ENCODE results near the gene EYA2. TPM values are rescaled to one million over a fixed set of nuclear protein-coding genes. Genes with fewer than 3 reads are reported as not detected.
"Not testable (repeated sequence)": the region's sequence is repeated elsewhere in the genome, so short reads cannot be mapped to it uniquely, and the experiment has no call there.

EYA2 gene, protein sequence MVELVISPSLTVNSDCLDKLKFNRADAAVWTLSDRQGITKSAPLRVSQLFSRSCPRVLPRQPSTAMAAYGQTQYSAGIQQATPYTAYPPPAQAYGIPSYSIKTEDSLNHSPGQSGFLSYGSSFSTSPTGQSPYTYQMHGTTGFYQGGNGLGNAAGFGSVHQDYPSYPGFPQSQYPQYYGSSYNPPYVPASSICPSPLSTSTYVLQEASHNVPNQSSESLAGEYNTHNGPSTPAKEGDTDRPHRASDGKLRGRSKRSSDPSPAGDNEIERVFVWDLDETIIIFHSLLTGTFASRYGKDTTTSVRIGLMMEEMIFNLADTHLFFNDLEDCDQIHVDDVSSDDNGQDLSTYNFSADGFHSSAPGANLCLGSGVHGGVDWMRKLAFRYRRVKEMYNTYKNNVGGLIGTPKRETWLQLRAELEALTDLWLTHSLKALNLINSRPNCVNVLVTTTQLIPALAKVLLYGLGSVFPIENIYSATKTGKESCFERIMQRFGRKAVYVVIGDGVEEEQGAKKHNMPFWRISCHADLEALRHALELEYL
- 2.7 TPM for polyA plus RNA-seq (ENCODE audit: insufficient read length)

DNA sequence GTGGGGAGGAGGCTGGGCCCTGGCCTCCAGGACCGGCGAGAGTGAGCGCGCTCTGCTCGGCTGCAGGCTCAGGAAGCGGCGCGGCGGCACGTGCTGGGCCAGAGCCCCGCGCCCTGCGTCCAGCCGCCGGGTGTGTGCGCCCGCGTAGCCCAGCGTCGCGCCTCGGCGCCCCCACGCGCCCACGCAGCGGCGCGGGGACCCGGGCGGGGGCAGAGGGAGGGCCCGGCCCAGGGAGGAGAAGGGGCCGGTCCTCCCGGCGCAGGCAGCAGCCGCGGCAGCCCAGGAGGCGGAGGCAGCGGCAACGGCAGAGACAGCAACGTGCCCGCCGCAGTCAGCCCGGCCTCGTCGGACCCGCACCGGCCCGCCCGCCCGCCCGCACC lies at the start of gene EYA2:
TSS of gene EYA2 (plus strand) at position 265 of the 380 bp plus-strand sequence. CDS start 95,168 bp downstream, outside the sequence.
- no peak for DNase-seq

GRCh38 chr20:46844965-46845364 lies 49.7 kb upstream of the EYA2 start:
- no peak for DNase-seq

- no peak for DNase-seq
Measured at GRCh38 chr20:46849269-46849668, 45.4 kb upstream of the EYA2 start.

- no peak for DNase-seq
Measured at GRCh38 chr20:46849751-46850150, 44.9 kb upstream of the EYA2 start.

DNA sequence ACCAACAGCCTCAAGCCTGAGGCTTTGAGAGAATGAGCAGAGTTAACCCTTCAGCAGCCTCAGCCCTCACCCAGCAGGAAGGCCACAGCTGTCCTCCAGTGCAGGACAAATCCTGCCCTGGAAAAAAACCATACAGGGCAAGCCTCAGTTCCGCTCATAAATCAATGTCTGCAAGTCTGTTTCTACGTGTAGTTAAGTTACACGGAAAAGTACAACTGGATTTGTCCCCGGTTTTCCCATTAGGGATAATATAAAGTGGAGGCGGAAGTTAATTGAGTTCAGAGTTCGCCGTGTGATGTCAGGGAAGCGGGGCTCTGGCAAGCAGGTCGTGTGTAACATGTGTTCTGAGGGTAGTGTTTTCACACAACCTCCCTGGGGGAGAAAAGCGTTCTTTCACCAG lies 44.2 kb upstream of the EYA2 start:
- DNase-seq = no peak

- DNase-seq = no peak
Measured at GRCh38 chr20:46850896-46851295, 43.7 kb upstream of the EYA2 start.

DNA sequence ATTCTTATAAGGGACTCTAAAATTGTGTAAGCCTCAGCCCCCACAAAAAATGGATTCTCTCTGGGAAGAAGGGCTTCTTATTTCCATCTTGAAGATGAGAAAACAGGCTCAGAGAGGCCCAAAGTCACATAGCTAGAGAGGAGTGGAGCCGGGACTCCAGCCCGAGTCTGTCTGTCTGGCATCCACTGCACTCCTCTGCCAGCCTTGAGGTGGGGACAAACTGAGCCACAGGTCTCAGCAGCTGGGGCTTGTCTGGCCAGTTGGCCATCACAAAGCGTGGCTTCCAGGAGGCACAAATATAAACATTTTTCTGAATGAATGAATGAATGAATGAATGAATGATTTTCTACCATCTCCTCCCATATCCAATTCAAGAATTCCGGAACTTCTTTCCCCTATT lies 42.9 kb upstream of the EYA2 start:
- DNase-seq = no peak

DNA sequence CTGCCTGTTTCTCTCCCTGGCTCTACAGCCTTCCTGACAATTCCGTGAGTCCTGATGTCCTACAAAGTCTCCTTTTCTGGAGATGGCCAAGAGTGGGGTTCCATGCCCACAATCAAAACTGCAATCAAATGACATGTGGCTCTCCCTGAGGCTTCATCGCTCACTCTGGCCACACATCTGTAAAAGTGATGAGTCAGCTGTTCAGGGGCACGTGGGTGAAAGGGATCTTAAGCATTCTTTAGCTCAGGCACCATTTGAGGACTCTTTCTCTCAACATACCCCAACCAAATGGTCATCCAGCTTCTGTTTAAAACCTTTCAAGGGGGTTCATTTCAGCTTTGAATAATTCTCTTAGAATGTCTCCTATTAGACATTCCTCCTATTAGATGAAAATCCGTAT lies 42.3 kb upstream of the EYA2 start:
- DNase-seq = no peak

DNA sequence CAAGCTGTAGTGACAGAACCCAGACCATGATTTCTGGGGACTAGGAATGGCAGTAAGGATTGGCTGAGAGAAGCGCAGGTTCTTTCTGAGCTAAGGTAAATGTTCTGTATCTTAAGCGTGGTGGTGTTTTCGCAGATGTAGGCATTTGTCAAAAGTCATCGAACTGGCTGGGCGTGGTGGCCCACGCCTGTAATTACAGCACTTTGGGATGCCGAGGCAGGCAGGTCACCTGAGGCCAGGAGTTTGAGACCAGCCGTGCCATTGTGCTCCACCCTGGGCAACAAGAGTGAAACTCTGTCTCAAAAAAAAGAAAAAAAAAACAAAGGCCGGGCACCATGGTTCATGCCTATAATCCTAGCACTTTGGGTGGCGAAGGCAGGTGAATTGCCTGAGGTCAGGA lies 40.7 kb upstream of the EYA2 start:
- DNase-seq = no peak

GRCh38 chr20:46857061-46857831 lies 37.4 kb upstream of the EYA2 start:
- no peak for DNase-seq

GRCh38 chr20:46865824-46866223 lies 28.8 kb upstream of the EYA2 start:
- no peak for DNase-seq

- no peak for DNase-seq
Measured at GRCh38 chr20:46870041-46870440, 24.6 kb upstream of the EYA2 start.

DNA sequence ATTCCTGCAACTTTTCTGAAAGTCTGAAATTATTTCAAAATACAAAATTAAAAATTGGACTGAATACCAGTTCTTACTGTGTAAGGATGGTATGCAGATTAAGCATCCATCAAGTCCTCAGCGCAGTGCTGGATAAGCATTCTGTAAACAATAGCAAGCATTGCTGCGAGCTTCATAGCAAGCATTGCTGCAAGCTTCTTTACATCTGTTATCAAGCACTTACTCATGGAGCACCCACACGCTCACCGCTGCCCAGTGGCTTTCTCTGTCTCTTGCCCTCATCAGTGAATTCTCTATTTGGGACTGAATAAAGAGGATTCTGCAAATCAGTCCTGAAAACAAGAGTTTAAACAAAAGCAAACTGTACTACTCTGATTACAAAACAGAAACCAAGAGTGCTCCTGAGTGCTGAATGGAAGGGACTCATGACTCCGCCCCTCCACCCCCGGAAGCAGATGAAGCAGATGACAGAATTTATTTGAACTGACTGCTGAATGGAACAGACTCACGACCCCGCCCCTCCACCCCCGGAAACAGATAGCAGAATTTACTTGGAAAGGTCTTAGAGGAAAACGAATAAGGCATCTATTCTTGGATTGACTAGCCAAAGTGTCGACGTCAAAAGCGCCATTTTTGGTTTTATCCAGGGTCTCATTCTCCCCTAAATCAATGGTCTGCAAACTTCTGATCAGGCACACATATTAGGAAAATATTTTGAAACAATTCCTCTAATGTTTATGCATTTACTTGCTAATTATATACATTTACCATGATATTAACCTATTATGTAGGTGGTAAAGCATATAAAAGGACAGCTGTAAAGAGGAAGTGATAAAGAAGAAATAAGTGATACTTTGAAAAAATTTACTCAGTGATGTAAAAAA lies 22.1 kb upstream of the EYA2 start:
- DNase-seq = no peak

- no peak for DNase-seq
Measured at GRCh38 chr20:46875059-46875458, 19.6 kb upstream of the EYA2 start.

DNA sequence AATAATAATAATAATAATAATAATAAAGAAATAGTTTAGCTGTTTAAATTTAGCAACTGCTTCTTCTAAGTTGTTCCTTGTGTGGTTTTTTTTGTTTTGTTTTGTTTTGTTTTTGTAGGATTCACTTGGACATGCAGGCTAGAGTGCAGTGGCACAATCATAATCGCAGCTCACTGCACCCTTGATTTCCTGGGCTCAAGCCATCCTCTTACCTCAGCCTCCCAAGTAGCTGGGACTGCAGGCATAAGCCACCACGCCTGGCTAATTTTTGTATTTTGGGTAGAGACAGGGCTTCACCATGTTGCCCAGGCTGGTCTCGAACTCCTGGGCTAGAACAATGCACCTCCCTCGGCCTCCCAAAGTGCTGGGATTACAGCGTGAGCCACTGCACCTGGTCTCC lies 15.3 kb upstream of the EYA2 start:
- DNase-seq = no peak

DNA sequence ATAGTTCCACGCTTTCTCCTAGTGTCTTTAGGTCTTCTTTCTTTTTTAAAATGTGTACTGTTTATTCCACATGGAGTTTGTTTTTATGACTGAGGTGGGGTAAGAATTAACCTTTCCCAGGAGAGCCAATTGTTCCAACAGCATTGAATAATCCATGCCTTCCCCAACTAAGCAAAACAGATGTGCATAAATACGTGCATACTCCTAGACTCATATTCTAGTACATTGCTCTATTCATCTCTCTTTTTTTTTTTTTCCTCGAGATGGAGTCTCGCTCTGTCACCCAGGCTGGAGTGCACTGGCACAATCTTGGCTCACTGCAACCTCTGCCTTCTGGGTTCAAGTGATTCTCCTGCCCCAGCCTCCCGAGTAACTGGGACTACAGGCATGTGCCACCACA lies 14.7 kb upstream of the EYA2 start:
- DNase-seq = not testable (repeated sequence)

GRCh38 chr20:46883892-46884291 lies 10.8 kb upstream of the EYA2 start:
- no peak for DNase-seq

DNA sequence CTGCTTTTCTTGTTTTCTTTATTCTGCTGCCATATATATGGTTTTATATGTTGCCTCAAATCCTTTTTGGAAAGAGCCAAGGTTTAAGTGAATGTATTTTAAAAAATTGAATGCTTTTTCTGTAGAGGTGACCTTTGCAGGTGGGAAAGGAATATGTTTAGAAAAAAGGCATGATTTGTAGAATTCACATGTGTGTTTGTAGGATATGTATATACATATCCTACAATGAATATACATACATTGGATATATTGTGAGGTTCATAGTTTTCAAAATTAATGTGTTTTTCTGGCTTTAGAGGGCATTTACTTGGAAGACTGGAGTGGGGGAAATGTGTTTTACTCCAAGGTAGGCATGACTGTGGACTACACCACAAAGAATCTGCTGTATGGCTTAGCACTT lies 4.0 kb upstream of the EYA2 start:
- DNase-seq = no peak

- no peak for DNase-seq
Measured at GRCh38 chr20:46893051-46893450, 1.6 kb upstream of the EYA2 start.

DNA sequence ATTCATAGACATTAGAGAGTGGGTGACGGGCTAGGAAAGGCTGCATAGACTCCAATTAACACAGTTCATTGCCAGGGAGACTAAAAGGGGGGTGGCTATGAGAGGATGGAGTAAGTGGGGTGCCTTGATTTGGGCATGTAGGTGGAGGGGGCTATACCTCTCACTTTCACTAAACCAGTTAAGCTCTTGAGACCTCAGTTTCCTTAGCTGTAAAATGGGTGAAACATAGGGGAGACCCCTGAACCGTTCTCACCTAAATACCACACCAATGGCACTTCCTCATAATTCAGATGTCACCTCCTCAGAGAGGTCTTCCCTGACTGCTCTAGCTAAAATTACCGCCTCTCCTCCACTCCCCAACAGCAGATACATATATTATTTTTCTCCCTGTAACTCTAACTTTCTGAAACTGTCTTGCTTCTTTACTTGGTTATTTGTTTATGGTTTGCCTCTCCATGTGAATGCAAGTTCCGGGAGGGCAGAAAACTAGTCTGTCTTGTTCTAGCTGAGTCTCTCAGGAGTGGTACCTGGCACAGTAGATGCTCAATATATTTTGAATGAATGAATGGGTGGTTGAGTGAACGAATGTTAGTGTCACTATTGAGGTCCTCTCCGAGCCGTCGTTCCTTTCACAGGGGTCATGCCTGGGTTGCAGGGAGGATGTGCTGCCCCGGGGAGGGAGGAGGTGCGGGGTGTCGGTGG lies 615 bp upstream of the EYA2 start:
- no peak for DNase-seq

DNA sequence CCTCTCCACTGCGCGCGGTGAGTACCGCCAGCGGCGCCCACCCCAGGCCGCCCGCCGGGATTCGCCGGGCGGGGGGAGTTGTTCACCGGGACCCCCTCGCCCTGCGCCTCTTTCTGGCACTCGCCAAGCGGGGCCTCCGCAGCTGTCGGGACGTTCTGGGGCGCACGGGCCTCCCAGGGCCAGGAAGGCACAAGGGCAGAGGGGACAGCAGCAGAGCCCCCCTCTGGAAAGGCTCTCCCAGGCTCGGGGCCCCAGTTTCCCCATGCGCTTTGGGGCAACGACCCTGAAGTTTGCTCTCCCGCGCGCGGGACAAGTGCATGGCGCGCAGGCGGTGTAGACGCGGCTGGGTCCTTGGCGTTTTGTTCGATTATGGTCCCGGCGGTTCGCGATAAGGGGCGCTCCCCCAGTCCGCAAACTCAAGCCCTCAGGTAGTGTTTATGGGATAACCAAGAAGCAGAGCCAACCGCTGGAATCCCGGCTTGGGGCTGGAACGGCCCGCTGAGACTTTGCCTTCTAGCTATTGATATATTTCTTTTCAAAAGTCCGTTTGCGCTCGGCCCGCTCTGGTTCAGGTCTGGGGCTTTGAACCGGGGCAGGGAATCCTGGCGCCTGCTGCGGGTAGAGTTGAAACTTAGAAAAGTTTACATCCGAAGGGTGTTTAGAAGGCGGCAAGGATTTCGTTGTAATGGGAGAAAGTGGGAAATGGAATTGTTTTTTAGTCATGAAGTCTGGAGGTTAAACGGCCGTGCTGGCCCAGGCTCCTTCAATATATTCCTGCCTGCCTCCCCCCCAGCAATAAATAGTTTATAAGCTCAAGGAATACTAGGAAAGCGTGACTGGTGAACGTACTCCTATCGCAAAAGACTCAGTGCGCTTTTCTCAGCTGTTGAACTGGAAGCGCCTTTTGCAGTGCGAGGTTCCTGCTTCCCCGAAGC lies 595 bp downstream of the EYA2 start:
- no peak for DNase-seq
